ENCODE data around the gene HPCAL4.

HPCAL4 gene

DNA sequence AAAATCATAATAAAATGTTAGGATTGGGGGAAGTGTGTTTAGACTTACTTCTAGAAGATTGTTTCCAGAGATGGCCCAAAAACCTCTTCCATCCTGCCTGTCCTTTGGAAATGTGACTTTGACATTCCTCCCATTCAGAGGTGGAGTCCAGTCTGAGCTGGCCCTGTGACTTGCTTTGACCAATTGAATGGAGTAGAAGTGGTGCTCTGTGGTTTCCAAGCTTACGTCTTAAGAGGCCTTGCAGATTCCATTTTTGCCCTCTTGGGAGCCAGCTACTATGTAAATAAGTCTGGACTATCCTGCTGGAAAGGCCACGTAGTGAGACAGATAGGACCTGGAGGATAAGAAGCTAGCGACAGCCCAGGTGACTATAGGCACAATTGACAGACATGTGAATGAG is 18.0 kb downstream of the HPCAL4 start:
- DNase-seq = no peak

DNA sequence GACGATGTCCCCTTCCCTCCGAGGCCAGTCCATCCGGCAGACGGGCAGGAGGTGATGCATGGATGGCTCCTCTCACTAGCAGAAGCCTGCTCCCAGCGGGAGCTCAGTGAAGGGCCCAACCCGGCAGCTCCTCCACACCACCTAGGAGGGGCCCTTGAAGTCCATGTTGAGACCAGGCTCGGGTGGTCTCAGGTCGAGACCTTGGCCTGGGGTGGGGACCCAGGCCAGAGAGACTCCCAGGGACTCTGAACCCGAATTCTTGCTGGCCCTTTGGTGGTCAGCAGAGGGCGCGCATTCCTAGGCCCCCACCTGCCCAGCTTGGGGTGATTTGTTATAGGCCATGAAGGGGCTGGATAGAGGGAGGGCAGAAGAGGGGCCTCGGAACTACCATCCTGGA is 18.7 kb downstream of the HPCAL4 start:
- DNase-seq = no peak

DNA sequence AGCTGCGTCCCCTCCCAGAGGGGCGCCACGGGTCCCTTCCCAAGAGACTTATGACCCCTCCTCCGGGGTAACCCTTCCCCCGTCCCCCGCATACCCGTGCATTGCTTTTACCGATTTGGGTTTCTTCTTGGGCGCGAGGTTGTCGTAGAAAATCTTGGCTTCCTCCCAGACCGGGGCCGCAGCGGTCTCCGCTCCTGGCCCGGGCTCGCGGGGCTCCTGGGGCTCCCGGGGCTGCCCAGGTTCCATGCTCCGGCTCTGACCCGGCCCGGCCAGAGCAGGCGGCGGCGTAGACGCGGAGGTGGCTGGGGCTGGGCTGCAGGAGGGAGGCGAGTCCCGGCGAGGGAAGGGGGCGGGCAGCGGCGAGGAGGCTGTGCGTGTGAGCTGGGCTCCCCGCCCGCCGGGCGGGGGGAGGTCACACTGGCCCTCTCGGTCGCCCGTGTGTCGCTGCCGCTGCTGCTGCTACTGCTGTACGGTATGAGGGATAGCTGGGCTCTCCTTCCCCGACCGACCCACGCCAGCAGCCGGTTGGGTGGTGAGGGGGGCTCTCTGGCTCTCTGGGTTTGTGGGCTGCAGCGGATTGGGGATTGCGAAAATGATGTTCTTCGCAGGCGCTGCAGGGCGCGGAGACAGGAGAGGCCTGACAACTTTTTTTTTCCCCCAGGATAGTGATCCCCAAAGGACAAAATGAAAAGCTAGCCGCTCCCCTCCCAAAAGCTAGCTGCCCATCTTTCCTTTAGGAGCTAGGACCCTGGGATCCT is 19.3 kb downstream of the HPCAL4 start, which contains the start of gene NT5C1A:
Gene NT5C1A, minus strand, starts transcription at position 315 of the 758 bp plus-strand sequence. Its CDS starts 69 bp downstream, at position 246.
- no peak for DNase-seq

DNA sequence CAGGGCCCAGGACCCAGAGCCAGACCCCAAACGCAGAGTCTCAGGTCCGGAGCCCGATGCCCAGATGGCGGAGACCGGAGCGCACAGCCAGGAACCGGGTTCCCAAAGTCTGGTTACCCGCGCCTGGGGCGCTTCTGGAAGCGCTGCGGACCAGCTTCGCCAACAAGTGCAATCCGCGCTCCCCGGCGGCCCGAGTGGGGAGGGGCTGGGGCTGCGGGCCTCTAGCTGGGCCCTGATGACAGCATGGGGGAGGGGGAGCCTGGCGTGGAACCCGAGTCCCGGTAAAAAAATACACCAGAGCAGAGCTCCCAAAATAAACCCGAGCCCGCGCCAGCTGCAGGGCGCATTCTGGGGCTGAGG is 19.8 kb downstream of the HPCAL4 start:
- DNase-seq = no peak

DNA sequence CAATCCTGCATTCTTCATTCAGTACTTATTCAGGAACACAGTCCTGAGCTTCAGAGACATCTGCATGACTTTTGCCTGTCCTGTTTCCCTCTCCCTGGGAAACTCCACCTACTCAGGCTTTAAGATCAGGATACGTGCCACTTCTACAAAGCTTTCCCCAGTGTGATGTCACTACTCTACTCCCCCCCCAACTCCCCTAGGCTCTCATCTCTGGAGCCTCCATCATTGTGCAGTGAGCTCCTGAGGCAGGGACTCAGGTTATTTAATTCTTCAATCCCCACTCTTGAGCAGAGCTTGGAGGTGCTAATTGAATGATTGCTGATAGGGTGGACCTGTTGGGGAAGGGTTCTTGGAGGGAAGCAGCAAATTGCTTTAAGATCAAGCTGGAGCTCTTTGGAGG is 20.5 kb downstream of the HPCAL4 start:
- DNase-seq = no peak

DNA sequence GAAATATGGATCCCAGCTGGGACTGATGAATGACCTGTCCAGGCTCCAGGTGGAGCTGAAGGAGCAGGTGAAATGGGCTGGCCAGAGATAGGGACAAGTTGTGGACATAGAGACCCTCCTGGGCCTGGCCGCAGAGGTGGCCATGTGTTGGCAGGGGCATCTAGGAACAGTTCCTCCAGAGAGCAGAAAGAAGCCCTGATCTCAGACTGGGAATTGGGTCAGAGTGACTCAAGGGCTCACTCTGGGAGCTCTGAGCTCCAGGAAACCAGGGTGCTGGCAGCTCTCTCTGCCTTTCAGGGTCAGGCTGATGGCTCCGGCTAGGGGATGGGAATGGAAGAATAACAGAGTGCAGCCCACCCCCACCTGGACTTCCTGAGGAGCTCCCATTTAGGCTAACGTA is 22.3 kb downstream of the HPCAL4 start:
- no peak for DNase-seq

DNA sequence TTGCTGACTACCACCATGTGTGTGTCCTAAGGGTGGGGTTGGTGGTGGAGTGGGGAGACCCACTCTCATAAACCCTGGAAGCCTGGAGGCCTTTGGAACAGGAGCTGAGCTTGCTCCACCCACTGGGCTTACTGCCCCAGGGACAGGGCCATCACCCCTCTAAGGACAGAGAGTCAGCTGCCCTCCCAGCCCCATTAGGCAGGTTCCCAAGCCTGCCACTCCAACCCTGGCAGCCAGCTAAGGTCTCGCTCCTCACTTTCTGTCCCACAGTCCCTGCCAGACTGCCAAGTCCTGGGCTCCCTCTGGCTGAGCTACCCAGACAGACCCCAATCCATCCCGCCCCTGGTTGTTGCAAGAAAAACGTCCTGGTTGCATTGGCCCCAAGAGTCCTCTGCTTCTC is 23.1 kb downstream of the HPCAL4 start:
- no peak for DNase-seq

DNA sequence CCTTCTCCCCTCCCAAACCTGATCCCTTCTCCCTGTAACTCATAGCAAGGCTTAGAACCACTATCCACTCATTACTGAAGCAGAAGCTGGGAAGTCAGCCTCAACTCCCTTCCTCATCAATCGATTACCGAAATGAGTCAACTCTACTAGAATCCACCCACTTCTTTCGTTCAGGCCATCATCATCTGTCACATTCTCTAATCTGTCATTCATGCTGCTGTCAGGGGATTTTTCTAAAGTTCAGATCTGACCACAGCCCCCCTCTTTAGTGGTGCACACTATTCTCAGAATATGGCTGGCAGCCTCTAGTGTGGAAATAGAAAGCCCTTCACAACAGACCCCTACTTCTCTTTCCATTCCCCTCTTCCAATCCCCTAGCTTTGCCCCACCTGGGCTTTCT is 24.5 kb downstream of the HPCAL4 start:
- no peak for DNase-seq

DNA sequence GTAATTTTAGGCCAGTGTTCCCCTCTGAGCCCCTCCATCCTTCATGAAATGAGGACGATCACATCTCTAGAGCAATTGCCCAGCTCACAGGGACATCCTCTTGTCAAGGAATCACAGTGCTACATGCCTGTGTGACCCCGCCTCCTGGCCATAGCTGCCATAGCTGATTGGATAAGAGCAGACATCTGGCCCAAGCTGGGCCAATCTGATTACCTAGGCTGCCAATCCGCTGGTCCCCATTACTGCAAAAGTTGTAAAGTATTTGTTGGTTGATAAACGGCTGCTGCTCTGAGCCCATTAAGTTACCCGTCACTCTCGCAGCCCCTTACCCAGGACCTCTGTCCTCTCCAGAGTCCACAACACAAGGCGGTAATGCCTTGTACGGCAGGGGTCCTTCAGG is 27.7 kb downstream of the HPCAL4 start:
- DNase-seq = no peak

DNA sequence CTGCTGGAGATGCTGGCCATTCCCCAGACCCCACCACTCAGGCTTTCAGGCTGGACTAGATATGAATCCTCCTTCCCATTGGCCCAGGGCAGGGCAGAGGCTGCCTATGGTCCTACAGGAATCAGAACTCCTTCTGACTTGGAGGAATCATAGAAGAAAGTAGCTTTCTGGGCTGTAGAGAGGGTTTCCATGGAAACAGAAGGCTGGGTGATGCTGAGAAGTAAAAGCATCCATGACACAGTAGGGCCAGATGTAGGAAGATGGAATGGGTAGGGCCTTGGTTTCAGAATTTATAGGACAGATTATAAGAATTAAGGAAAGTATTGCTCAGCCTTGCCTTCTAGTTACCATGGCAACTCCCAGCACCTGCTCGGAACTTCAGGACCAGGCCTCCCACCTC is 28.4 kb downstream of the HPCAL4 start:
- DNase-seq = no peak

DNA sequence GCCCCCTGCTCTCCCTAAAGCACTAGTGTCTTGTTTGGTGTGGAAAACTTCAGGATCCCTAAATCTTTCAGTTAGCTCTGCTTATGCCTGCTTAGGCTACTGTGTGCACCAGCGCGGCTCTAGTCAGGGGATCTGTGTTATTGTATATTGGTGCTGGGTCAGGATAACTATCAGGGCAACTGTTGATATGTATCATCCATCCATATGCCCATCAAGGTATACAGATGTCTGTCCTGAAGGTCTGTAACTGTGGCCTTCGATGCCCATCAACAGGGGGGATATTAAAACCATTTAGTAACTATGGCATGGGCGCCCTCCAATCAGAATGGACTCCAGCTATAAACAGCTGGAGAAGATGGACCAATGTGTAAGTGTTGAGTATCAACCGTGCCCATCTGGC is 31.7 kb downstream of the HPCAL4 start:
- no peak for DNase-seq

DNA sequence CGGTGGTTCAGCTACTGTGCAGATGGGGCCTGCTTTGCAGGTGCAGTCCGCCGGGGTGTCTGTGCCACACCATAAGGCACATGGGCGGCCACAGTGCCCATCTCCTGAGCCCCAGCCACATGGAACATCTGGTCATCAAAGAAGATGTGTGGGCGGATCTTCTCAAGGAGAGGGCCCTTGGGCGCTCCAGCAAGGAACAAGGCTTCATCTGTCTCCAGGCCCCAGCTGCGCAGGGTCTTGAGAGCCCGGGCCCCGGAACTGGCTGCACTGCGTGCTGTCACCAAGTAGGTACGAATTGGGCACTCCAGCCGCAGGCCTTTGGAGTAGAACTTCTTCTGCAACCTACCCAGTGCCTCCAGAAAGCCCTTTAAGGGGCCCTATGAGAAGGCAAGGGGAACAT is 32.1 kb downstream of the HPCAL4 start:
- no peak for DNase-seq

DNA sequence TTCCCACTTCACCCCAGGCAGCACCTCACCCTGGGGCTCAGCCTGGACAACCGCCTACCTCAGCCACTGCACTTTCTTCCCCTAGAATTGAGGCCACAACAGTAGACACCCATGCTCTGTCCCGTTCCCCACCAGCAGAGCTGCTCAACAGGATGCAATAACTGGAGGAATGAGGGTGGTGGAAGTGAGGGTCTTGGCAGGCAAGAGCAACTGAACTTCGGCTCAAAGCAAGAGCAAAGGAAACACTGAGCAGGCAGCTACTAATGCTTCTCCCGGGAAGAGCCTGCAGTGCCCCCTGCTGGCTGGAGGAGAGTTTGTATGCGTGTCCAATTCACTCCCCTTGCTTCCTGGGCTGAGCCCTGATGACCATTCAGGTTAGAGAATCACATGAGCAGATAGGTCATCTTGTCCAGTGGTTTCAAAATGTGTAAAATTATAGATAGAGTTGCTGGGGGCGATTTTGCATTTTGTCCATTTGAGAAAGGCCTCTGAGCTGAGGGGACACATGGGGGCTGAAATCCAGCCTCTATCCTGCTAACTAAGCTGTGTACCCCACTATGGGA is 33.2 kb downstream of the HPCAL4 start:
- DNase-seq = peak; percentile 53

DNA sequence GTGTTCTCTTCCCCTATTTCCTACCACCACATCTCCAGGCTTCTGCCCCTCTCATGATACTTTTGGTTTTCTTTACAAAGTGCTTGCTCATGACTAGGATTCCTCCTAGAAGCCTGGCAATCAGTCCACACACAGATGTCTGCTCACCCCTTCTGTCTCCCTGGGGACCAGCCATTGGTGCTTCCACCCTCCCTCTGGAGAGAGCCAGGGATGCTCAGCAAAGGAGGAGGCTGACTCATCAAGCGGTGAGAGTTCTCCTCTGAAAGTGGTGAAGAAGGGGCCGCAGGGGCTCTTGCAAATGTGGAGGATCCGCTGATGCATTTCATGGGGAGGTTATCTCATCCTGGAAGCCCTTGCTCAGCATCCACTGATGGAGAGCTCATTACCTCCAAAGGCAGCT is 33.8 kb downstream of the HPCAL4 start:
- peak; percentile 58 for DNase-seq

DNA sequence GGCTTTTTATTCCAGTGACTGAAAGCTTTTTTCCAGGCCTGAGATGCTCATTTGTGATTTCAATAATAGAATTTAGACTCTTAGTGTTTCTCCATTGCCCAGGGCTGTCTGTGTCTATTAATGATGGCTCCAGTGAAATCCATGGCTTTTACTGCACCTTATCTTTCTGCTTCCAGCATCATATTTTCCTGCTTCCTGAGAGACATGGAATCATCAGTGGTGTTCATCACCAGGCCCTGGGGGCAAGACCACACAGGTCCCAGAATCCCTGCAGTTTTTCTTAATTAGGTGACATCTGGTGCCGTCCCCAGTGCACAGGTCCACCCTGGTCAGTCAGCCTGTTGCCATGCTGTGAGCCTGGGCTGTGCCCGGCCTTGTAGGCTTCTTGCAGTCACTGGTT is 34.8 kb downstream of the HPCAL4 start:
- no peak for DNase-seq

DNA sequence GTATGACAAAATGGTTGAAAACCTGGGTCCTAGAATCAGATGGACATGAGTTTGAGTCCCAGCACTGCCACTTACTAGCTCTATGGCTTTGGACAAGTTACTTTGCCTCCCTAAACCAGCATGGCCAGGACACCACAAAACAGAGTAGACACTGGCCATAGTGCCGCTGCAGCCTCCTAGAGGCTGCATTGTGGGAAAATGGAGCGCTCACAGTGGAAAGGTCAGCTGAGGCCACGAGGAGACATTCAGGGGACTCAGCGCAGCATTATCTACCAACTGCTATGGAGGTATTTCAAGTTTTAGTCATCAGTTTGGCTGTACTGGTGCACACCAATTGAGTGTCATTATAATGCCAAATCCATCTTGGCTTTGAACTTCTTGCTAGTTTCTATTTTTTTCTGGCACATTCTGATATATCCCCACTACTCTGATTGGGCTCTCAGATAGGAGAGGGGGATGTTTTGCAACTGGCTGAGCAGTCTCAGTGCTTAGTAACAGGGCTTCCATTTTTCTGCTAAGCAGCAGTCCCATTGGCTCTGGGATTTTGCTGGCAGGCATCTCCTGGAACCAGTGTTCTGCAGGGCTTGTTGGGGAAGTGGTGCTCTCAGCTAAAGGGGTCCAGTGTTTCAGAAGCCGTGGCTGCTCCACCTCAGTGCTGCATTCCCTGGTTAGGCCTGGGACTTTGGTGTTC is 35.5 kb downstream of the HPCAL4 start:
- no peak for DNase-seq

DNA sequence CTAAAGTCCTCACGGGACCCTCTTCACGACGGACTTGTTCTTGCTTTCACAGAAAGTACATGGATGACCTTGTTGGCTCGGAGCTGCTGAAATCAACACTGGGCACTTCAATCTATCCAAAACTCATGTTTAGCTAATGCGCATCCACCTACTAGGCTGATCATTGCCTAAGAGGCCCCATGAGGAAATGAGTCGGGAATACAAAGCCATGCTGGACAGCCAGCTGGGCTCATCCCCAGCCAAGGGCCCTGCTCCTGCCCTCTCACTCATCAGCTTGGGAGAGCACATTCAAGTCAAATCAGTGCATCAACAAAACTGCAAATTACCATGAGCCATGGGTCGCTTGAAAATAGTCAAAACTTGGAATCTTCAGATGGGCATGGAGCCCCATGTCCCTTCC is 36.9 kb downstream of the HPCAL4 start:
- DNase-seq = no peak

DNA sequence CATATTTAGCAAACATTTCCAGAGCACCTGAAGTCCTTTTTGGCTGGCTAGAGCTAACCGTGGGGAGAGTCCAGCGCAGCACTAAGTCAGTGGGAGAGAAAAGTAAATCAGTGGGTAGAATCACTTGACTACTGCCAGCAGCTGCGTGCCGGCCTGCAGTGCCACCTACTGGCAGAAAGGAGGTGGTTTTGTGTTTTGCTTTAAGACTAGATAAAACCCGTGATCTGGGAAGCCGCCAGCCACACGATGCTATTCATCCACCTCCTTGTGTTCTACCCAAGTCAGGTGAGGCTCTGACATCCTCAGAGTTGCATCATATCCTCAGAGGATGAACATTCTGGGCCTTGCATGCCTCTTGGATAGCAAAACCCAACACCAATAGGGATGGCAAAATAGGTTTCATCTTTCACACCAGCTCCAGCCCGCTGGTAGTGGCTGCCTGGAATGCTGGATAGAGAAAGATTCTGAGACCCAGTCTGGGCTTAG is 37.6 kb downstream of the HPCAL4 start:
- DNase-seq = peak; percentile 70

DNA sequence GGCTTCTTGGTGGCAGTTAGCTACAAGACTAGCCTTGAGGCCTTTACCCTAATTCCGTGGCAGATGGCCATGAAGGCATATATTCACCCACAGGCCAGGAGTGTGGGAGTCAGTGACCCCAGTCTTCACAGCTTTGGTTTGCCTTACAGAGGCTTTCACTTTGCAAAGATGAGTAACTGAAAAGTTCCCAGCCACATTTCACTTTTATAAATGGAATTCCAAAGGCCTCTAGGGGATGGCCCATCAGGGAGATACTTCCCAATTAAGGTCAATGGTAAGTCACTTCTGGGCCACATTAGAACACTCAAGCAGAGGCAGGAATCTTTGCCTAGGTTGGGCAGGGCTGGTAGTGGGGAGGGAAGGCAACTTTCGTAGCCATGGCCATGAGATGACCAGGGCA is 38.7 kb downstream of the HPCAL4 start:
- no peak for DNase-seq

DNA sequence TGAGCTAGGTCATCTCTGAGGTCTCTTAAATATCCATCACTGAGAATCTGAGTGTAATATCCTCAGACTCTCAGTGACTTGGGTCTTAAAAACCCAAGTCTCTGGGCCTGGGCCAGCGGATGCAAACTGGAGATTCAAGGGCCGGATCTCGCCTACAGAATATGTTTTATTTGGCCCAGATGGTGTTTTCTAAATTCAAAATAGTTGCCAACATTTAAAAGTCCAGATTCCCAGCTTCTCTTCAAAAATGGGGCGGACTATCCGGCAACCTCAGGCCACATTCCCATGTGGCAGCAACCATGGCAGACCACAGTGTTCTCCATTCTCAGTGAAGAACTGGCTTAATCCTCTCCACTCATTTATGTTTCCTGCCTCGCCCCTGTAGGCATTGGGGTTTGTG is 39.1 kb downstream of the HPCAL4 start:
- DNase-seq = no peak

DNA sequence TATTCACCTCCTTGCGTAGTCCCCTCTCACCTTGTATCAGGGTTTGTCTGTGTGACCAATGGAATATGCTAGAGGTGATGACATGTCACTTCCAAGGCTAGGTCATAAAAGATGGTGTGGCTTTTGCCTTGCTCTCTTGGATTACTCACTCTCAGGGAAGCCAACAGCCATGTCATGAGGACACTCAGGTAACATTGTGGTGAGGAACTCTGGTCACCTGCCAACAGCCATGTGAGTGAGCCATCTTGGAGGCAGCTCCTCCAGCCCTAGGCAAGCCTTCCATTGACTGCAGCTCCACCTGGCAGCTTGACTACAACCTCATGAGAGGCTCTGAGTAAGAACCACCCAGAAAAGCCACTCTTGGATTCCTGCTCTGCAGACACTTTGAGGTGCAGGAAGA is 40.8 kb downstream of the HPCAL4 start:
- DNase-seq = no peak

DNA sequence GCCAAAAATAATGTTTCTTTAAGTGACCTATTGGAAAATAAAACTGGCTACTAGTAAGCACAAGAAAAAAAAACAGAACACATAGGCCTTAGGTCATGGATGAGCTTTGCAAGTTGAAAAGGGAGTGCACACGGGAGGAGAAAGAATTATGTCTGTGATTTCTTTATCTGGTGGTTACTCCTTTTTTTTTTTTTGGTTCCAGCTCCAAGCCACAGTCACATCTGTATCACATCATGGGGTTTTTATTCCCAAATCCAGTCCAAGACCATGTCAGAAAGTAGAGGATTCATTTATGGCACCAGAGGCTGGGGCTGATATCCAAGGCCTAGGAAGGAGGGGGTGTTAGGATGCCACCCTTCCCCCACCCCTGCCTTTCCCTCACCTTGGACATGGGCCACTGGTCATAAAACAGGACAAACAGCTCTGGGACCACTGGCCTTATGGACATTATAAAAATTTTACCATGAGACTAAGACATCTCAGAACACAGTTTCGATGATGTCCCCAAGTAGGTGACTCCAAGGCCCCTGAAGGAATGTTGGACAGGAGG is 41.5 kb downstream of the HPCAL4 start:
- no peak for DNase-seq

DNA sequence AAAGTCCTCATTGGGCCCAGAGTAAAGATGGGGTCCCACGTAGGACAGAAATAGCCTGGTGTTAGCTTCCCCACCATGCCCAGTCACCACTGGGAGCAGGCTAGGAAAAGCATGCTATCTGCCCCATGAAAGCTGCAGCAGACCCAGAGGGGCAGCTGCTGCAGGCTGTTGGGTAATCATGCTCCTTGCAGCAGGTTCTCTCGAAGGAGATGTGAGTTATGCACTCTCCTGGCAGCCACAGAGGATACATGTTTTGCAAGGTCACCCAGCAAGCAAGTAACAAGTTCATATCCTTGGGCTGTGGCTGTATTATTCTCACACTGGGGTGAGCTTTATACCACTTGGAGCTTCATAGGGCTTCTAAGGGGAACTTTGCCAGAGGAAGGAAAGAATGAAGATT is 42.7 kb downstream of the HPCAL4 start:
- DNase-seq = no peak

DNA sequence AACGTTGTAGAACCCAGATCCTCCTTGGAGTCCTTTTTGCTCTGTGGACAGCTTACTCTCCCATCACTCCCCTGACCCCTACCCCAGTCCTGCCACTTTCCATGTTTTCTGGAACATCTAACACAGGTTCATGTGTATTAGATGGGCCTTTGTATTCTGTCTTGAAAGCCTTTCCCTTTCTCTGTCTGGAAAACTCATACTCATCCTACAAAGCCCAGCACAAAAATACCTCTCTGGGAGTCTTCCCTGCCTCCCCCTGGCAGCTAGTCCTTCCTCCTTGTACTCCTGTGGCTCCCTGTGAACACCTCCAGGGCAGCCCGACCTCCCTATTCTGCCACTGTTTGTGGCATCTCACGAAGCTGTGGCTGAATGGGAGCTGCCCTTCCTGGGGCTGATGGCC is 44.0 kb downstream of the HPCAL4 start:
- DNase-seq = no peak

Measured in fibroblast of upper back skin (primary cell).